Peyer's patch (tissue), 4 donors: Measurements from ENCODE around the gene ID1.
"Not testable (repeated sequence)": the region's sequence is repeated elsewhere in the genome, so short reads cannot be mapped to it uniquely, and the experiment has no call there.

Experiments used
- CTCF ChIP-seq, 6 experiments: fragments of 450-650 bp in 4 of 6; fragments of 200-600 bp in 2 of 6; sonication (generic) in 1 of 6; IDR thresholded peaks; one replicate each; pipeline ENCODE4 v1.5.1; 2017 to 2019; ENCODE audit warnings: antibody characterized with exemption in 6 of 6, mild to moderate bottlenecking in 3 of 6, moderate library complexity in 1 of 6
- POLR2A ChIP-seq, 2 donors: fragments of 450-650 bp; IDR thresholded peaks; one replicate each; pipeline ENCODE4 v1.5.1; 2017; ENCODE audit warnings: antibody characterized with exemption in 2 of 2, mild to moderate bottlenecking in 2 of 2, moderate library complexity in 2 of 2

GRCh38 chr20:31574986-31575385 lies 30.1 kb upstream of the ID1 start:
- not testable (repeated sequence) for TF ChIP-seq CTCF, POLR2A (IDR thresholded peaks at IDR 0.05)
